ENCODE measurements around the gene SEC23A.
"Not testable (repeated sequence)": the region's sequence is repeated elsewhere in the genome, so short reads cannot be mapped to it uniquely, and the experiment has no call there.

The SEC23A gene

DNA sequence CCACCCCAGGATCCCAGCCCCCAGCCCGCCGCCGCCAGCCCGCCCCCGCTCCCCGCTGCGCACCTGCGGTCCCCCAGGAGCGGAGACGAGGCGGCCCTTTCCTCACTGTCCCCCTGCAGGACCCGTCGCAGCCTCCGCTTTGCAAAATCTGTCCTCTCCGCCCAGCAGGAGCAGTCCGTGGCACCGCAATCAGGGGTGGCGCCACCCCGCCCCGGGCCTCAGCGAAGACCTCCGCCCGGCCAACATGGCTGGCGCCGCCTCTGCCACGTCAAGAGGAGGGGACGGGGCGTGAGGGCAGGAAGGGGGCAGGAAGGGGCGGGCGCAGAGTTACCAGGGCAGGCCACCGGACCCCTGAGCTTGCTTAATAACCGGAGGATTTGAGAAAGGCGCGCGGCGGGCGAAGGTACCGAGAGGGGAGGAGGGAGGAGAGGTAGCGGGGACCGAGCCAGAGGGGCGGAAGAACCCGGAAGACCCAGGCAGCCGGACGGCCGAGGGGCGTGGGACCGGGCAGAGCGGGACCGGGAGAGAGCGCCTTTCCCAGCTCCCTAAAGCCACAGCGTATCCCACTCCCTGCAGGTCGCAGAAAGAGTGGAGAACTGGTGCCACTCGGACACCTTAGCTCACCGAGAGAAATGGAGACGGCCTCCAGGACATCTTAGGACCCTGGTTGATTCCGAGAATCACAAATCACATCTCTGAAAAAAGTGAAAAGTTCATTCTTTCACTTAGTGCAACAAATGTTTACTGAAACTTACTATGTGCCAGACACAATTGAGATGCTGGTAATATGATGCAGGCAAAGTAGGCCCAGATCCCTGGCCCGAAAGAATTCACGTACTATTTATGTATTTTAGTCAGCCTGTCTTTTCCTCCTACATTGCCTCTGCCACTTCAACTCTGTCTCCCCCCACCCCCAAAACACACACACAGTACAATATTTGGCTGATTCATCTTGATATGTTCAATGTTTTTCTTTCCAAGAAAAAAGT, at the start of gene SEC23A:
Gene SEC23A, minus strand, starts transcription at position 267 of the 989 bp plus-strand sequence. CDS start 7,117 bp downstream, outside the sequence.
- DNase-seq (ENCODE audit: low read depth), result peak; percentile 82

DNA sequence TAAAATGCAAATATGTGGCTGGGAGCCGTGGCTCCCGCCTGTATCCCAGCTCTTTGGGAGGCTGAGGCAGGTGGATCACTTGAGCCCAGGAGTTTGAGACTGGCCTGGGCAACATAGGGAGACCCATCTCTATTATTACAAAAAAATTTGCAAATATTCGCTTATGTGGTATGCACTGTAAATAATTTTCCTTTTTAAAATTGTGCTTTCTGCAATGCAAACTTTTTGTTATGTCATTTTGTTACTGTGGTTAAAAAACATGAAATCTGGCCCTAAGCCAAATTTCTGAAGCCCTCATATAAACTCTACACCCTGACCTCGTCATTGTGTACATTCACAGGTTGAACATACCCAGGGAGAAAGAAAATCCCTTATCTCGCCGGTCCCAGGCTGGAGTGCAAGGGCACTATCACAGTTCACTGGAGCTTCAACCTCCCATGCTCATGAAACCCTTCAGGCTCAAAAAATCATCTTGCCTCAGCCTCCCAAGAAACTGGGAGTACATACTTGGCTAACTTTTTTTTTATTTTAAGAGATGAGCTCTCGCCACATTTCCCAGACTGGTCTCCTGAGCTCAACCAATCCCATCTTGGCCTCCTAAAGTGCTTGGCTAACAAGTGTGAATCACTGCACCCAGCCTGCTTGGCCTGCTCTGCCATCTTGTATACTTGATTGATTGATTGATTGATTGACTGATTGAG, 42.4 kb upstream of the SEC23A start:
- DNase-seq (ENCODE audit: low read depth), result no peak

DNA sequence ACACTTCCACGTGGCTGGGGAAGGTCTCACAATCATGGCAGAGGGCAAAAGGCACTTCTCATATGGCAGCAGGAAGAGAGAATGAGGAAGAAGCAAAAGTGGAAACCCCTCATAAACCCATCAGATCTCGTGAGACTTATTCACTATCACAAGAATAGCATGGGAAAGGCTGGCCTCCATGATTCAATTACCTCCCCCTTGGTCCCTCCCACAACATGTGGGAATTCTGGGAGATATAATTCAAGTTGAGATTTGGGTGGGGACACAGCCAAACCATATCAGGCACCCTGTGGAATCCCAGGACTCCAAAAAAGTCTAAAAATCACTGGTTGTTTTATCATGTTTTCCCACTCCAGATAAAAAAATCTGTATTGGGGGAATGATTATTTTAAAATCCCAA, 40.2 kb upstream of the SEC23A start:
- not testable (repeated sequence) for DNase-seq (ENCODE audit: low read depth)

DNA sequence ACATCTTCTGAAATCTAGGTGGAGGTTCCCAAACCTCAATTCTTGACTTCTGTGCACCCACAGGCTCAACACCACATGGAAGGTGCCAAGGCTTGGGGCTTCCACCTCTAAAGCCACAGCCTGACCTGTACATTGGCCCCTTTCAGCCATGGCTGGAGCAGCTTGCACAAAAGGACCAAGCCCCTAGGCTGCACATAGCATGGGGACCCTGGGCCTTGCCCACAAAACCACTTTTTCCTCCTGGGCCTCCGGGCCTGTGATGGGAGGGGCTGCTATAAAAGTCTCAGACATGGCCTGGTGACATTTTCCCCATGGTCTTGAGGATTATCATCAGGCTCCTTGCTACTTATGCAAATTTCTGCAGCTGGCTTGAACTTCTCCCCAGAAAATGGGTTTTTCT, 38.6 kb upstream of the SEC23A start:
- not testable (repeated sequence) for DNase-seq (ENCODE audit: low read depth)

DNA sequence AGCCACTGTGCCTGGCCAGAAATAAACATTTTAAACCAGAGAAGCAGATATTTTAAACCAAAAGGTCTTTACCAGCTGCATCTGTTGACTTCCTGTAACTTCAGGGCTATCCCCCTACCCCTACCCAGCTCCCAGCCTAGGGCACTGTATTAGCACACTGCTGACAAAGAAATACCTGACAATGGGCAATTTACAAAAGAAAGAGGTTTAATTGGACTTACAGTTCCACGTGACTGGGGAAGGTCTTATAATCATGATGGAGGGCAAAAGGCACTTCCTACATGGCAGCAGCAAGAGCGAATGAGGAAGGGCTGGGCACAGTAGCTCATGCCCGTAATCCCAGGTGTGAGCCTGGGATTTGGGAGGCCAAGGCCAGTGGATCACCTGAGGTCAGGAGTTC, 37.1 kb upstream of the SEC23A start:
- no peak for DNase-seq (ENCODE audit: low read depth)

DNA sequence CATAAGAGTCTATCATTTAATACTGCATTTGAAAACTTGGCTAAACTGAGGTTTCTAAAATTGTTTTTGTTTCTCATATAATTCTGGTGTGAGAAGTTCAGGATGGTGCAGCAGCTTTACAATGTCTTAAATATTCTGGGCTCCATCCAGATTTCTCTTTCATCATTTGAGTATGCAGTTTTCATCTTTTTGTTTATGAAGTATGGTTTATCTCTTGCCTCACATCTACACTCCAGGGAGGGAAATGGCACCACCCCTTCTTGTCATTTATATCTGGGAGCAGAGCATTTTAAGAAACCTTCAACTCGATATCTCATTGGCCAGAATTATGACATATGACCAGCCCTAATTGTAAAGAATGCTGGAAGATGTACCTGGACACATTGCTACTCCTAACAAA, 35.4 kb upstream of the SEC23A start:
- DNase-seq (ENCODE audit: low read depth), result no peak

DNA sequence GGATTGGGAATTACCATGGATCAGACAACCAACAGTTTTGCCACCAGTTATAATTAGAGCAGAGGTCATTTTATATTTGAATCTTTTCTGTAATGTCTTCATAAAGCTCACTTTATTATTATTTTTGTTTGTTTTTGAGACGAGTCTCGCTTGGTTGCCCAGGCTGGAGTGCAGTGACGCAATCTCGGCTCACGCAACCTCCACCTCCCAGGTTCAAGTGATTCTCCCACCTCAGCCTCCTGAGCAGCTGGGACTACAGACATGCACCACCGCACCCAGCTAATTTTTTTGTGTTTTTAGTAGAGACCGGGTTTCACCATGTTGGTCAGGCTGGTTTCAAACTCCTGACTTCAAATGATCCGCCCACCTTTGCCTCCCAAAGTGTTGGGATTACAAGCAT, 34.8 kb upstream of the SEC23A start:
- not testable (repeated sequence) for DNase-seq (ENCODE audit: low read depth)

DNA sequence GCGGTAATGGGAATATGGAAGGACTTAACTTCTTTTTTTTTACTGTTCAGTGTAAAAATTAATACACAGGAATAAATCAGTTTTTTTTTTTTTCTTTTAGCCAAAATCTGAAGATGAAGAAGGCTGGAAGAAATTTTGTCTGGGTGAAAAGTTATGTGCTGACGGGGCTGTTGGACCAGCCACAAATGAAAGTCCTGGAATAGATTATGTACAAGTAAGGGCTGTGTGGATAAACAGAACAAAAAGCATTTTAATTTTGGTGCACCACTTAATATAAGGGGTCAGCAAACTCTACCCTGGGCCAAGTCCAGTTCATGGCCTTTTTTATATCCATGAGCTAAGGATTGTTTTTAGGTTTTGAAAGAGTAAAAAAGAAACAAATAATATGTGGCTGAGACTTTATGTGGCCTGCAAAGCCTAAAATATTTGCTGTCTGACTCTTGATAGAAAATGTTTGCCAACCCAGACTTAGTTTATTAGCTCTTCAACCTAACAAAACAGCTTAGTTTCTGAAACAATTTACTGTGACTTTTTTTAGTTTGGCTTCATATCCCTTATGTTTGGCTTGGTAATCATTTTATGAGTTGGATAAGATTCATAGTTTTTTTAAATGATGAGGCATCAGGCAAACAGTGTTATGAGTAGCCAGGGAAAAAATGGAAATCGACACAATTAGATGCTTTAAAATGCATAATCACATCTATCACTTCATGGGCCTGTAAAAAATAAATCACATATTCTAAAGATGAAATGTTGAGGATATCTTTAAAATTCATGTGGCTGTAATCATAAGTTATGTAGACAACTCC, 19.5 kb upstream of the SEC23A start:
- DNase-seq (ENCODE audit: low read depth), result no peak

DNA sequence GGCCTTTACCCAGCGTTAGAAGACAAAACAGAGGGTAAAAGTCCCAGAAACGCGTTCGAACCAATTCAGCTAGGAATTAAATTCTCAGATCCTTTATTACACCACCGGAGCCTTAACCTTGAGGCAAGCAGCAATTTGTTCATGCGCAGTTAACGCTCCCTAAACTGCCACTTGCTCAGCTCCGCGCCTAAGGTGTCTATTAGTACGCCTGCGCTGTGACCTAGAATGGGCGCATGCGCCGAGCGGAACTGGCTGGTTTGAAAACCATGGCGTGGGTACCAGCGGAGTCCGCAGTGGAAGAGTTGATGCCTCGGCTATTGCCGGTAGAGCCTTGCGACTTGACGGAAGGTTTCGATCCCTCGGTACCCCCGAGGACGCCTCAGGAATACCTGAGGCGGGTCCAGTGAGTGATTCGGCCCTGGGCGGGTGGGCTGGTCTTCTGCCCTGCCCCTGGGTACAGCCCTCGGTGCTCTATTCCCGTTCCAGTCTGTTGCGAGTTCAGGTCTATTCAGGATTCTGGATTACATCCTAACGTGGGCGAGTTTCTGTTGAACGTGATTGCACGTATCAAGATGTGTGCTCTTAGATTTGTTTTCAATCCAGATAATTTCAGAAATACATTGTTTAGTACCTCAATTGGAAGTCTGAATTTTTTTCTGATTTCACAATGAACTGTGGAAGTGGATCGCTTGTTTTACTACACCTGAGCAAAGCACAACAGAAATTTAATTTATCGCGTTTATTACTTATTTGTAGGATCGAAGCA, 11.2 kb upstream of the SEC23A start, which contains the start of gene GEMIN2:
Gene GEMIN2, plus strand, starts transcription at position 251 of the 766 bp plus-strand sequence. Its CDS starts 16 bp downstream, at position 267.
- DNase-seq (ENCODE audit: low read depth), result peak; percentile 92

DNA sequence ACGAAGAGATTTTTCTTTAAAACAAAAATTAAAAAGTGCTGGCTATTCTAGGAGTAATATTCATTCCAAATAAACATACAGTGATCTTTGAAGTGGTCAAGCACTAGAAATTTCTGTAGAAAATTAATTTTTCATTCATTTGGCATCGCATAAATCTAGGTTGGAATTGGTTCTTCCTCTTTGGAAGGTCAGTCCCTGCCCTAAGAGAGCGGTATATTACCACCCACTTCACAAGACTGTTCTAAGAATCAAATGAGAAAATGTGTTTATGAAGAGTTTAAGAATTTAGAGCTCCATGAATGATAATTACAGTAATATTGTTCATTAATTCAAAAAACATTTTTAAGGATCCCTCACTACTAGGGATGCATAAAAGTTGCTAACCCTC, 10.6 kb upstream of the SEC23A start:
- no peak for DNase-seq (ENCODE audit: low read depth)

DNA sequence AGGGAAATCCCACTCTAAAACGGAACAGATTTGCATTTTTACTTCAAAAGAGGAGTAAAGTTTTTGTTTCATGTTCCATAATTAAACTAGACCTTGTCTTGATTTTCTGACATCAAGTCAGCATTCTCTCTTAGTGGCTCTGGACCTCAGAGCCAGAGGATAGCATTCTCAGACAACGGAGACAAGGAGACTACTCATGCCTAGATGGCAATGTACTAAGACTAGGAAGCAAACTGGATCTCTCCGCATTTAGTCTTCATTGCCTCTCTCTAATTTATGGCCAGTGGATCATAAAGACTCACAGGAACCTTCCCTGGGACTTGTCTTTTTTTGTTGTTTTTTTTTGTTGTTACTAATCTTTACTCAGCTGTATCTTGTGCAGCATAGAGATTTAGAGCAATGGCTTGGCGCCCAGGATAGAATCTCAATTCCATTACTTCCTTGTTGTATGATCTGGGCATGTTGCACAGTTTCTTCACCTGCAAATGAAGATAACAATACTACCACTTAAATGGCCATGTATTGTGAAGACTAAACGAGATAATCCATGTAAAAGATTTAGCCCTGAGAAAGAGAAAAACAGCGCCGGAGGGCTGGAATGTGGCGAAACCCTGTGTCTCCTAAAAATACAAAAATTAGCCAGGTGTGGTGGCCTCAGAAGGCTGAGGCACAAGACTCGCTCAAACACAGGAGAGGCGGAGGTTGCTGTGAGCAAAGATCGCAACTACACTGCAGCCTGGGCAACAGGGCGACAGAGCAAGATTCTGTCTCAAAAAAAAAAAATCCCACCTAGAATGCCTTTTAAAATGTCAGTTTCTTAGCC, 7.1 kb upstream of the SEC23A start:
- no peak for DNase-seq (ENCODE audit: low read depth)

DNA sequence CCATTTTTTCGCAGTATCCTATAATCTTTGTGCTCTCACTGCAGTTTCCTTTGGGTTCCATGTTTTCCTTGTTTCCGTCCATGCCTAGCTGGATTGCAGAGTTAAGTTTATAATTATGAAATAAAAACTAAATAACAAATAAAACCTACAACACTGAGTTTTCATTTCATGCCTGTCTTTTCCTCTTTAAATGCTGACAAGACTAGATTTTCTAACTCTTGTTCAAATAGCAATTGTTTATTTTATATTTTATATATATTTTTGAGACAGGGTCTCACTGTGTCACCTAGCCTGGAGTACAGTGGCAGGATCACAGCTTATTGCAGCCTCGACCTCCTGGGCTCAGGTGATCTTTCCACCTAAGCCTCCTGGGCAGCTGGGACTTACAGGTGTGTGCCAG, 5.8 kb upstream of the SEC23A start:
- no peak for DNase-seq (ENCODE audit: low read depth)

DNA sequence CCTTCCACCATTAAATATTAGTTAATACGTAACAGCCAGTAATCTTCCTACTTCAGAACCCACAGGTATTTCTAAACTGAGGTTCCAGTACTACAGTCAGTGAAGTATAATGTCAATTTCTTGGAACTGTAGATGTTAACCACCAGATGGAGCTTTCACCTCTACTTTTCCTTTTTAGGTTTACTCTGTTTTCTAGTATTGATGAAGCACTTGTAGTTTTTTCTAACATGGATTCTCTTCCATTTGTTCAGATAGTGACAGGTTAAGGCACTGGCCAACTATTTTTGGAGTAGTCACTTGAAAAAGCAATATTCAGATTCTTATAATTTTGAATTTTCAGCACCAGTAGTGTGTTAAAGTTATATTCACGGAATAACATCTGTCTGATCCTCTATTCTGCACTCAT, 4.6 kb upstream of the SEC23A start:
- no peak for DNase-seq (ENCODE audit: low read depth)

DNA sequence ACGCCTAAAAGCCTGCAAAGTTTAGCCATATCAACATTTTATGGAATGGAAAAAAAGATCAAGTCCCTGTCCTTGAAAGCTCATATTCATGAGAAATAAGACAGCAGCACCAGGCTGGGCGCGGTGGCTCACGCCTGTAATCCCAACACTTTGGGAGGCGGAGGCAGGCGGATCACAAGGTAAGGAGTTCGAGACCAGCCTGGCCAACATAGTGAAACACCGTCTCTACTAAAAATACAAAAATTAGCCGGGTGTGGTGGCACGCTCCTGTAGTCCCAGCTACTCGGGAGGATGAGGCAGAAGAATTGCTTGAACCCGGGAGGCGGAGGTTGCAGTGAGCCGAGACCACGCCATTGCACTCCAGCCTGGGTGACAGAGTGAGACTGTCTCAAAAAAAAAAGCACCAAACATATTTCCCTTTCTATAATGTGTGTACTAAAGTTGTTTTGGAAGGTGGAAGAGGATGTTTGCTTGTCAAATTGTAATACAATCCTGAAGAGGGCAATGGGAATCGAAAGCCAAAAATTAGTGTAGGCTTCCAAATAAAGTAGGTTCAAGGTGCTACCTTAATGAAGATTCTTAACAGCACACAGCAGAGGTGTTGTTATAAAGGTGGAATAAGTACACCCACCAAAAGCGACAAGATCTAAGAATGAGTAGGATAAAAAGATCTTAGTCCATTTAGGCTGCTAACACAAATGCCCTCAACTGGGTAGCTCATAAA, 1.2 kb upstream of the SEC23A start:
- not testable (repeated sequence) for DNase-seq (ENCODE audit: low read depth)

DNA sequence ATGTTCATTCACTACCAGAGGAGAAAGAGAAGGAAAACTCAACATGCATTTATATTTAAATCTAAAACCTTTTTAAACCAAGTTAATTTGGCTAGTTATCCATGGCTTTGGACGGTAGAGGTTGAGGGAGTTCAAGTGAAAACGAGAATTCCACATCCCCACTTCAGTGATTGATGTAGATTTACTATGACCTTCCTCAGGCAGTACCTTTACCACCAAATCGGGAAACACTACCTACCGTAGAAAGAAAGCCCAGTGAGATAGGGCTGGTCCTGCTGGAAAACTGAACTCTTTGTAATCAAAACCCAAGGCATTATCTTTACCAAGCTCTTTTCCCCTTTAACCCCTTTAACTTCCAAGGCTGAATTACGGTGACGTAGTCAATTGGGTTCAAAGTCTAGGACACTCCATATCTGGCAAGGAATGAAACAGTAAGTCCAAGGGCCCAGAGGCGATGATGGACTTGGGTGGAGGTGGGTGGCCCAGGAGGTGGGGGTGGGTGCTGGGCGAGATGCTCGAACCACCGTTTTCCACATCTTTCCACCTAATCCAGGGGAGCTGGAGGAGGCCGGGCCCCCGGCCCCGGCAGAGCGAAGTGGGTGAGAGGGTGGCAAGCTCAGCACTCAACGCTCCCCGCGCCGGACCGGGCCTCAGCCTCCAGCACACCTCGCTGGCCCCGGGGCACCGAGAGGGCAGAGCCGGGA, 618 bp downstream of the SEC23A start:
- DNase-seq (ENCODE audit: low read depth), result no peak

DNA sequence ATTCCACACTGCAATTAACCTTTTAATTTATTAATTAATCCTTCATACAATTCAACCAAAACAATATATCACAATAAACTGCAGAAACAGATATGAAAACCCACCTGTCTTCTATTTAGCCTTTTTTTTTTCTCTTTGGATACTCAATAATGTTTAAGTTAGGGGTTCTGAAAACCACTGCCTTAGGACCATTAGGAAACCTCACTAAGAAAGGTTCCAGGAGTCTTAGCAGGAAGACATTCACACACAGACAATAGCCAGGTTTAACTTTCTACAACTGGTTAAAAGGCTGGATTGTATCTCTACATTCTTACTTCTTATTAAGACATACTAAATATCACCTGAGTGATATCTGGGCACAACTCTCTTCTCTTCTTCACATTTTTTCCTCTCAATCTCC, 3.3 kb downstream of the SEC23A start:
- DNase-seq (ENCODE audit: low read depth), result no peak

DNA sequence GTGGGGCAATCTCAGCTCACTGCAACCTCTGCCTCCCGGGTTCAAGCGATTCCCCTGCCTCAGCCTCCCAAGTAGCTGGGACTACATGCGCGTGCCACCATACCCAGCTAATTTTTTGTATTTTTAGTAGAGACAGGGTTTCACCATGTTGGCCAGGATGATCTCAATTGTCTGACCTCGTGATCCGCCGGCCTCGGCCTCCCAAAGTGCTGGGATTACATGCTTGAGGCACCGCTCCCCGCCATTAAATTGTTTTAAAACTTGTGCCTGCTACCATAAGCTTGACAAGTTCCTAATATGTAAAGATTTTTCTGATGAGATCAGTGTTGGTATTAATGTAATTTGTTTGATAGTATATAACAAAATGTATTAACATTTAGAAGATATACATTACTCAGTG, 3.8 kb downstream of the SEC23A start:
- DNase-seq (ENCODE audit: low read depth), result not testable (repeated sequence)

DNA sequence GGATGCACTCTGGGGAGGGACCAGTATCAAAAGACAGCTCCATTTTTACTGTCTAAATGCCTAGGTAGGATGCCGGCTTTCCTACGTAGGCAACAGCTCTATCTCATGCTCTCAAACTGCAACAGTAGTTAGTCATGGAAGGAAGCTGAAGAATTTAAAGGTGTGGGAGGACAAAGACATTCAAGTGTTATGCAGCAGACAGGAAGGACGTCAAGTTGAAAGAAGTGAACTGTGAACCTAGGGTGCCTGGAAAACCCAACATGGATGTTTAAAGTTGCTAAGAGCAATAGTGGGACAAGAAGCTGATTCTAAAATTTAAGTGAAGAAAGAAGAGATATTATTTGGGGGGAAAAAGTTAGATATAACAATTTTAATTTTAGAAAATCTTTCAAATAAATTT, 5.9 kb downstream of the SEC23A start:
- DNase-seq (ENCODE audit: low read depth), result no peak

DNA sequence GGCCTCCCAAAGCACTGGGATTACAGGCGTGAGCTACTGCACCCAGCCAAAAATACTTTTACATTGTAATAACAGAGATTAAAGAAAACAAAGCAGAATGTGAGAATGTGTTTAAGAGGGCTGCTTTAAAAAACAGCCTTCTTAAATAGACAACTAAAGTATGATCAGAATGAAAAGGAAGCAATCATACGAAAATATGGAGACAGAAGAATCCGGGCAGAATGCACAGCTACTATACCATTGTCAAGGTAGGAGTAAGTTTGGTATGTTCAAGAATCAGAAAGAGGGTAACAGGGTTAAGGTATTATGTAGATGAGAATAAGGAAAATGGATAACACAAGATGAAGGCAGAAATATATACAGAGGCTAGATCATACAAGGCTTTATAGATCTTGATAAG, 8.5 kb downstream of the SEC23A start:
- no peak for DNase-seq (ENCODE audit: low read depth)
